Measurements from ENCODE around the gene TNFRSF13B.
A peak's percentile ranks its signal among the peaks of the same experiment; 100 is the strongest.

Gene TNFRSF13B

GRCh38 chr17:16933317-16934132, 38.4 kb downstream of the TNFRSF13B start:
- intact Hi-C loops (cut with DNase I): no loop called here
- peak in 2 of 42 donors; percentile 4 to 25 for DNase-seq

- DNase-seq: no peak
Observed at GRCh38 chr17:16932611-16933010, 39.3 kb downstream of the TNFRSF13B start.

GRCh38 chr17:16932156-16932555, 39.8 kb downstream of the TNFRSF13B start:
- intact Hi-C loops (cut with DNase I): no loop called here
- no peak for DNase-seq

More at GRCh38 chr17:16932611-16933010, 39.3 kb downstream of the TNFRSF13B start:
- intact Hi-C loops (cut with DNase I): no loop called here

GRCh38 chr17:16931318-16932060, 40.4 kb downstream of the TNFRSF13B start:
- DNase-seq: no peak
- intact Hi-C loops (cut with DNase I): no loop called here

- DNase-seq: peak in 1 of 42 donors; percentile 2
- intact Hi-C loops (cut with DNase I): no loop called here
Observed at GRCh38 chr17:16930571-16931317, 41.2 kb downstream of the TNFRSF13B start.

- peak in 1 of 42 donors; percentile 14 for DNase-seq
- intact Hi-C loops (cut with DNase I): no loop called here
Observed at GRCh38 chr17:16929757-16930520, 42.0 kb downstream of the TNFRSF13B start.

GRCh38 chr17:16929035-16929680, 42.8 kb downstream of the TNFRSF13B start:
- intact Hi-C loops (cut with DNase I): no loop called here
- no peak for DNase-seq

GRCh38 chr17:16928406-16929034, 43.4 kb downstream of the TNFRSF13B start:
- peak in 1 of 42 donors; percentile 12 for DNase-seq
- intact Hi-C loops (cut with DNase I): no loop called here

GRCh38 chr17:16927641-16928321, 44.1 kb downstream of the TNFRSF13B start:
- intact Hi-C loops (cut with DNase I): no loop called here

GRCh38 chr17:16926571-16927451, 45.1 kb downstream of the TNFRSF13B start:
- peak in 6 of 42 donors; percentile 5 to 33 (median 12) for DNase-seq
- intact Hi-C loops (cut with DNase I): no loop called here

More at GRCh38 chr17:16927641-16928321, 44.1 kb downstream of the TNFRSF13B start:
- DNase-seq: peak in 3 of 42 donors; percentile 5 to 13 (median 10)

- DNase-seq: peak in 6 of 42 donors; percentile 1 to 17 (median 11)
- intact Hi-C loops (cut with DNase I): no loop called here
Observed at GRCh38 chr17:16926061-16926511, 45.8 kb downstream of the TNFRSF13B start.

GRCh38 chr17:16925461-16926060, 46.4 kb downstream of the TNFRSF13B start:
- intact Hi-C loops (cut with DNase I): no loop called here
- peak in 10 of 42 donors; percentile 2 to 23 (median 11) for DNase-seq

- intact Hi-C loops (cut with DNase I): no loop called here
- DNase-seq: peak in 12 of 42 donors; percentile 0 to 35 (median 6)
Observed at GRCh38 chr17:16924696-16925440, 47.0 kb downstream of the TNFRSF13B start.

- intact Hi-C loops (cut with DNase I): no loop called here
- DNase-seq: peak in 12 of 42 donors; percentile 2 to 31 (median 10)
Observed at GRCh38 chr17:16923904-16924695, 47.8 kb downstream of the TNFRSF13B start.

All from head of caudate nucleus (tissue), 42 donors.